ENCODE results near the gene MICOS13.

The MICOS13 gene

DNA sequence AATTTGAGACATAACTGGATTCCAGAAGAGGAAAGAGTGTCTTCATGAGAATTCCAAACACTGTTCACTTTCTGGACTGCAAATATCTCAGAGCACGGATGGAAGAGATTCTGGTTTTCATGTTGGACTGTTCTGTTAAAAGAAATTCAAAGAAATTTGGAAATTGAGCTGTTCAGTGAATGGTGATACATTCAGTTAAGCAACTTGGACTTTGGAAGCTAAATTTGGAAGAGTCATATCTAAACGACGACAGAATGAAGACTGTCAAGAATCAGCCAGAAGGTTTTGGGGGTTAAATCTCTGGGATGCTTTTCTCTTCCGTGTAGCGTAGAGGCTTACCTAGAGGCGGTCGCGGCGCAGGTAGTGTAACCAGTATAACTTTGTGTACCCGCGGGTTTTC, 31.9 kb downstream of the MICOS13 start:
- no peaks in the 10 kb centered on the region for H3K4me1 ChIP-seq (ENCODE audit: low read depth, poor library complexity, severe bottlenecking)
- TF ChIP-seq CTCF (conservative IDR thresholded peaks at IDR 0.05; ENCODE audit: low read depth, low read length) = no peak
- H3K27me3 ChIP-seq (ENCODE audit: insufficient read depth, low read depth) = no peaks in the 10 kb centered on the region
- no peak overlapping the region for H3K27ac ChIP-seq
- no peak overlapping the region for H3K9ac ChIP-seq
- H3K4me2 ChIP-seq = no peak overlapping the region
- H3K36me3 ChIP-seq (ENCODE audit: insufficient read depth) = peaks cover 43% of the 10 kb centered on the region; the same call in 1 of the 2 replicates
- H3K4me3 ChIP-seq (IDR thresholded peaks at IDR 0.05; ENCODE audit: insufficient read depth, low read depth, low read length) = no peak overlapping the region
- H3K79me2 ChIP-seq (ENCODE audit: insufficient read depth, low read depth) = peaks cover 26% of the 10 kb centered on the region; the same call in 1 of the 2 replicates
- H2AFZ ChIP-seq (ENCODE audit: low read depth) = no peak overlapping the region
- peaks cover 5% of the 10 kb centered on the region; the same call in 1 of the 2 replicates for H4K20me1 ChIP-seq (ENCODE audit: insufficient read depth)

DNA sequence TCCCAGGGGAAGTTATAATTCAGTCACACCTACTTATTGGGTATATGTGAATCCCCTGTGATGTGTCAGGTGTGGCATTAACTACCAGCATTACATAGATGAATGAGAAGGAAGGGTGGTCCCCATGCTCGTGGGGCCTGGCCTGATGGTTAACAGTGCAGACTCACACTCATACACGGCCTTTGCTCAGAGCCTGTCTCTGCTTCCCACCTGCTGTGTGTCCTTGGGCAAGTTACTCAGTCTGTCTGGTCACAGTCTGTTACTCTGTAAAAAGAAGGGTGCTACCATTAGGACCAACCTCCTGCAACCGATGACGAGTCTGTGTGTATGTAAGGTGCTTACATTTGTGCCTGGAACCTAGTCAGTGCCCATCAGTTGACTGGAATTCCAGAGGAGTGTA, 33.6 kb downstream of the MICOS13 start:
- no peak overlapping the region for H3K4me3 ChIP-seq (IDR thresholded peaks at IDR 0.05; ENCODE audit: insufficient read depth, low read depth, low read length)
- no peaks in the 10 kb centered on the region for H3K27me3 ChIP-seq (ENCODE audit: insufficient read depth, low read depth)
- no peak overlapping the region for H3K9ac ChIP-seq
- H3K27ac ChIP-seq = no peak overlapping the region
- peaks cover 40% of the 10 kb centered on the region; the same call in 1 of the 2 replicates for H3K36me3 ChIP-seq (ENCODE audit: insufficient read depth)
- H3K4me2 ChIP-seq = no peak overlapping the region
- peaks cover 35% of the 10 kb centered on the region; the same call in 1 of the 2 replicates for H3K79me2 ChIP-seq (ENCODE audit: insufficient read depth, low read depth)
- no peak for TF ChIP-seq CTCF (conservative IDR thresholded peaks at IDR 0.05; ENCODE audit: low read depth, low read length)
- no peaks in the 10 kb centered on the region for H3K4me1 ChIP-seq (ENCODE audit: low read depth, poor library complexity, severe bottlenecking)
- H2AFZ ChIP-seq (ENCODE audit: low read depth) = no peak overlapping the region
- peaks cover 6% of the 10 kb centered on the region; the same call in 1 of the 2 replicates for H4K20me1 ChIP-seq (ENCODE audit: insufficient read depth)

DNA sequence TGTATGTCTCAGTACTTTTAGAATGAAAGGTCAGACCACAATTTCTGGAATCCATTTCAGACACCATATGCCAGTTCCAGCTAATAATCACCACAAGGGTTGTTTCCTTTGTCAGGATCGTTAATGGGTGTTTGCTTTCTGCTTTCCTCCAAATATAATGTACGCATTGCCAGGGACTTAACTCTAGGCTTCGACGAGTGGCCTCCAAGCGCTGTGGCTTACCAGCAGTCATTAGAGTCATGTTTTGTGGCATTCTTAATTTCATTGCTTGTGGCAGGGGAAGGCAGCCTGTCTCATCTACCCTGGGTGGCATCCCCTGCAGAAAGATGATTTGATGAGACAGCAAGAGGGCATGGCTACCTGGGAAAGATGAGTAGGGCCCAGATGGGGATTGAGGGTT, 34.9 kb downstream of the MICOS13 start:
- Histone ChIP-seq H3K27me3 (ENCODE audit: insufficient read depth, low read depth) (no peaks in the 10 kb centered on the region), H2AFZ (ENCODE audit: low read depth) (no peak overlapping the region), H3K9ac (no peak overlapping the region), H3K36me3 (ENCODE audit: insufficient read depth) (peaks cover 36% of the 10 kb centered on the region; the same call in 1 of the 2 replicates), H3K27ac (no peak overlapping the region), H3K4me1 (ENCODE audit: low read depth, poor library complexity, severe bottlenecking) (no peaks in the 10 kb centered on the region), H3K4me2 (no peak overlapping the region), H3K79me2 (ENCODE audit: insufficient read depth, low read depth) (peaks cover 47% of the 10 kb centered on the region; the same call in 1 of the 2 replicates), H4K20me1 (ENCODE audit: insufficient read depth) (peaks cover 11% of the 10 kb centered on the region; the same call in 1 of the 2 replicates), H3K4me3 (IDR thresholded peaks at IDR 0.05; ENCODE audit: insufficient read depth, low read depth, low read length) (no peak overlapping the region)
- no peak for TF ChIP-seq CTCF (conservative IDR thresholded peaks at IDR 0.05; ENCODE audit: low read depth, low read length)

DNA sequence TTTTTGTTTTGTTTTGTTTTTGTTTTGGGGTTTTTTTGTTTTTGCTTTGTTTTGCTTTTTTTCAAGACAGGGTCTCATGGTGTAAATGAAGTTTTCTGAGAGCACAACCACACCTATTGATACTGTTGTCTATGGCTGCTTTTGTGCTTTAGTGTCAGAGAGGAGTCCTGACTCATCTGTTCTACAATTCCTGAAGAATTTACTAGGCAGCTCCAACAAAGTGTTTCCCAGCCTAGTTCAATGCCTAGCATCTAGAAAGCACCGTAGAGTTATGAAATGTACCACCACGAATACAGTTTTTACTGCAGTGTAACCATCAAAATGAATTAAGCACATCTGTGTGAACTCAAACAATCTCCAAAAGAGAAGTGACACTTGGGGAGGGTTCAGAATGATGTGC, 36.3 kb downstream of the MICOS13 start:
- Histone ChIP-seq H3K4me1 (ENCODE audit: low read depth, poor library complexity, severe bottlenecking) (no peaks in the 10 kb centered on the region), H3K4me2 (no peak overlapping the region), H2AFZ (ENCODE audit: low read depth) (no peak overlapping the region), H3K9ac (no peak overlapping the region), H3K4me3 (IDR thresholded peaks at IDR 0.05; ENCODE audit: insufficient read depth, low read depth, low read length) (no peak overlapping the region), H3K79me2 (ENCODE audit: insufficient read depth, low read depth) (peaks cover 60% of the 10 kb centered on the region; the same call in 1 of the 2 replicates), H3K36me3 (ENCODE audit: insufficient read depth) (peaks cover 30% of the 10 kb centered on the region; the same call in 1 of the 2 replicates), H3K27ac (no peak overlapping the region), H4K20me1 (ENCODE audit: insufficient read depth) (peaks cover 13% of the 10 kb centered on the region), H3K27me3 (ENCODE audit: insufficient read depth, low read depth) (no peaks in the 10 kb centered on the region)
- TF ChIP-seq CTCF (conservative IDR thresholded peaks at IDR 0.05; ENCODE audit: low read depth, low read length) = no peak

Measured in KMS-11 (cell line).